GM18519 (cell line): ENCODE results near the gene AMIGO2.

ENCODE experiments used
- ATAC-seq: cut with Tn5 transposase; IDR thresholded peaks from one replicate; pipeline ENCODE4 v1.9.1; 2021; ENCODE audit warnings: mild to moderate bottlenecking, moderate library complexity; ENCODE audit not compliant: unreplicated experiment, low FRiP score

AMIGO2 gene

GRCh38 chr12:47099610-47100009 is 19.9 kb upstream of the AMIGO2 start:
- no peak for ATAC-seq

GRCh38 chr12:47098099-47098498 is 18.3 kb upstream of the AMIGO2 start:
- ATAC-seq: no peak

- no peak for ATAC-seq
Measured at GRCh38 chr12:47097276-47097896, 17.6 kb upstream of the AMIGO2 start.

DNA sequence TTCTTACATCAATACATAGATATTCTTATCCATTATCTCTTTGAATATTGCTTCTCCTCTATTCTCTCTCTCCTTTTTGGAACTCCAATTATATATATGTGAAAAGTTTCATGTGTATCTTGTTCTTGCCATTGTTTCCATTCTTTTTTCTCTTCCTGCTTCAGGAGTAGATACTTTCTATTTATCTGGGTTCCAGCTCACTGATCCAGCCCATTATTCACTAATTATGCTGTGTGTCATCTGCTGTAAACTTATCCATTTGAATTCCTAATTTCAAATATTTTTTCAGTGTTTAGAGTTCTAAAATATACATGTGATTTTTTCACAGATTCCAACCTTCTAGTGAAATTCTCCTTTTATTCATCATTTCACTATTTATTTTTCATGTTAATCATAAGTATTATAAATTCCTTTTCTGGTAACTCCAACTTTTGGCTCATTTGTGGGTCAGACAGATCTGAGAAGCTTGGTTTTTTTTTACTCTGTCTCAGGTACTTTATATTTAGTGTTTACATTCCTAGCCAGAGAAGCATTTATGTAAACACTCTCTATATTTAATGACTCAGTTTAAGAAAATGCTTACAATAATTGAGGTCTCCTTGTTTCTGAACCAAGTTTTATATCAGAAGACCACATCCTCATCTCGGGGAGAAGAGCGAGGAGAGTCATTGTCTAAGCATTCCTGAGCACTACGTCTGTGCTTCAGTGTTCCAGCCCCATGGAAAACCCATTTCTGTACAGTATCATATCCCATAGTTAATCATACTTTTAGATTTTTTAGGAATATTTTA is 15.9 kb upstream of the AMIGO2 start:
- no peak for ATAC-seq

- no peak for ATAC-seq
Measured at GRCh38 chr12:47094804-47095203, 15.0 kb upstream of the AMIGO2 start.

GRCh38 chr12:47091009-47091408 is 11.2 kb upstream of the AMIGO2 start:
- ATAC-seq: no peak

- no peak for ATAC-seq
Measured at GRCh38 chr12:47088021-47088944, 8.5 kb upstream of the AMIGO2 start.

DNA sequence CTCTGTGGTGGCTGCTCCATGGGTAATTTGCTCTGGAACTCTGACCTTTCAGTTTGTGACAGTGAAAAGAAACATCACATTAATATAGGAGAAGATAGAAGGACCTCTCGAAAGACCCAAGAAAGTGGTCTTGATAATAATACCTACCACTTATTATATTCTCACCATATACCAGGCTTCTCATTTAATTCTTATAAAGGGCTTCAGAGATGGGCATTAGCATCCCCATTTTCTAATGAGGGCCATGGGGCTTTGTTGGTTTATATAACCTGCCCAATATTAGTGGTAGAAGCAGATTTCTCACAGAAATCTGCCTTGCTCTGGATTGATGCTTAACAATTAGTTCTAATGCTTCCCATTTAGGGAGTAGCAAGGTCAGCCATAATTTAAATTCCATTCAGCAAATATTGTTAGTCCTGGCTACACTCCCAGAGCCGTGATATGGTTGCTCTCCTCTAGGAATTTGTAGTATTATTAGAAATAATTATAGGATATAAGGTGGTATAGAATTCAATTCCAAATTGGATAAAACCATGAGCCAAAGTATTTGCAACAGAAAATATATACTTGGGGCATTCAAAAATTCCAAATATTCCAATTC is 7.4 kb upstream of the AMIGO2 start:
- ATAC-seq: no peak

DNA sequence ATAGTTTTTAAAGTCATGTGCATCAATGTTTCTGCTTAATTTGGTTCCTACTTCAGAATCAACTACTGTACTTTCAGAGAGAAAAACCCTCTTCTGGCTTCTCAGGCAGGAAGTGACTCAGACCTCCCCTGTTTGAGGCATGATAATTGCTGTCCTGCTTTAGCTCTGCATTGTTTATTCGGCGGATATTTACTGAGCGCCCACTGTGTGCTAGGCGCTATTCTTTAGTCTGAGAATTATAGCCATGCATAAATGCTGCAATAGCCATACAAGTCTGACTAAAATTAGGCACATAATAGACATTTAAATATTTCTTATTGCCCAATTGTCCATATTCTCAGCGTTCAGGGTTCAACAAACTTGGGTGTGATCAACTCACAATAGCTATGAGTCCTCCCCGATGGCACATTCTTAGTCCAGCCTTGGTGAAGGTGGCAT is 6.1 kb upstream of the AMIGO2 start:
- ATAC-seq: peak; percentile 57

GRCh38 chr12:47084172-47084571 is 4.4 kb upstream of the AMIGO2 start:
- ATAC-seq: no peak

DNA sequence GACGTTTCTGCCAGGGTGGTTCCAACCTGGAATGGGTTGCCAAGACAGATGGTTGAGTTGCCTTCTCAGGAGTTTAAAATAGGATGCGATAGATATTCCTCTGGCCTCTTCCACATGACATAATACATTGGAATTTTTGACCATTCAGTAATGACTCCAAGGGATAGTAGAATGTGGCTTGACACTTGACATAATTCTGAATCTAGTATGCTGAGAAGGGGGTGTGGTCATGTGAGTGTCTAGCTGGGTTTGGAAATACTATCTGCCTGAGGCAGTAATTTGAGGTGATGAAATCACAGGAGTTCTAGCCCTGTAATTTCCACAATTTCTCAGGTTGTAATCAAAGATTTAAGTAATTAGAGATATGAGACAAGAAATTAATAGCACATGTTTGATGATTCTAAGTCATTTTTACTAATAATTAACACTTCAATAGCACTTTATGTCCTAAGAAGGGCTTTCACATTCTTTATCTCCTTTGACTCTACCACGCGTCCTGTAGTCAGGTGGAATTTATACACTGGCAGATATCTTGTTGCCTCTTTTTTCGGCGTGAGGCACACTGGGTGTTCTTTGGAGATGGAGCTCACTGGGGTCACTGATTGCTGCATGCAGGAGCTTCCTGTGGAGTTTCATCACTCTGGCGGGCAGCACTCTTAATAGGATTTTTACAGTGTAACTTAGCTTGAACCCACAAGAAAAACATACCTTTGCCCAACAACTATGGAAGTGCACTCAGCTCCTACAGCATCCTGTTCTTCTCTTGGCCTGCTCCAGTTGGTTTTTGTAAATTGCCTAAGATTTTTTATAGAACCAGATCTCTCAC is 3.2 kb upstream of the AMIGO2 start:
- ATAC-seq: no peak

DNA sequence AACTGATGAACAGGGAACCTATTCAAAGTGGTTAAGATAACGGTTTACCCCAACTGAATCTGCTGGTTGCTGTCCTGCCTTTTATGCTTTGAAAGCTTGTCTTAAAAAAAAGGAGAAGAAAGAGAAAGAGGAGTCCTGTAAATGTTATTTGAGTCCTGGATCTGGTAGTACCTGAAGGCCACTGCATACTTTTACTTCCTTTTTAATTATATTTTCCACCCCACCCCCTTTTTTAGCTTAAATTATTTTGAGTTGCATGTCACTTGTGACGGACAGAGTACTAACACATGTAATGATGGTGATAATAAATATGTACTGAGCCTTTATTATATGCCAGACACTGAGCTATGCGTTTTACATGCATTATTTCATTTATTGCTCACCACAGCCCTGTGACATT is 2.5 kb upstream of the AMIGO2 start:
- ATAC-seq: no peak

DNA sequence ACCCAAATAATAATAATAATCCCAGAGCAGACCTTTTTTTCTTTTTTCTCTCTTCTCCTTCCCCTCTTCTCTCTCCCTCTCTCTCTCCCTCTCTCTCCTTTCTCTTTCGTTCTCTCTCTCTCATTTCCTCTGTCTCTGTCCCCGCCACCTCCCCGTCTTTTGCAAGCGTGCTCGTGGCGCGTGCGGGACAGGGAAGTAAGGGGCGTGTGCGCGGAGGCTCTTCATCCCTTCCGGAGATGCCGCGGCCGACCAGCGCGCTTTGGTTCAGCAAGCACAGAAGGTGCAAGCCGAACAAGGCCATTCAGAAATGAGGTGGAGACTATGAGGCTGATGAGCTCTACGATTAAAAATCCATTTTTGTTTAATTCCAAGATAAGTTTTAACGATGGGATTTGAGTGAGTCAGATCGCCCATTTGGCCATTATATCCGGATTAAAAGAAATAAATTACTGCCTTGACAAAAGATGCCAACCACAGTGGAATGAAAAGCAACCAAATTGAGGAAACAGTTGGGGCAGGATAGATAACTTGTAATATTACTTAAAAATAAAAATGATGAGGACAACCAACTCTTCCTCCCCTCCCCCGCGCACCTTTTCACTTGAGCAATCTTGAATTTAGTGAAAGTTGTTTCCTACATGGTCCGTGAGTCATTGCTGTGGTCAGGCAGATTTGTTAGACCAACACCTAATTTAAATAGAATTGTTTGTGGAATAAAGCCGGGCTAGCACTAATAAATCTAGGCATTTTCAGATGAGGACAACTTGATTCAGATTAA is 1.2 kb upstream of the AMIGO2 start:
- no peak for ATAC-seq

GRCh38 chr12:47079981-47080724 is 394 bp upstream of the AMIGO2 start:
- no peak for ATAC-seq

- no peak for ATAC-seq
Measured at GRCh38 chr12:47078733-47079467, 859 bp downstream of the AMIGO2 start.

GRCh38 chr12:47078086-47078395 is 1.7 kb downstream of the AMIGO2 start:
- ATAC-seq: no peak

- ATAC-seq: no peak
Measured at GRCh38 chr12:47077206-47078085, 2.3 kb downstream of the AMIGO2 start.
